Endothelial cell (in vitro differentiated cells): Measurements from ENCODE around the gene AUTS2. TPM values are rescaled to one million over a fixed set of nuclear protein-coding genes. Genes with fewer than 3 reads are reported as not detected.

Experiments
- DNase-seq: peaks from one replicate; pipeline ENCODE4 v3.0.0; 2021; ENCODE audit warnings: low spot score
- H3K27ac Mint-ChIP-seq: one replicate; pipeline ENCODE4 v1.8.0; 2021; ENCODE audit warnings: mixed read lengths, inconsistent platforms; ENCODE audit not compliant: unreplicated experiment
- H3K27me3 Mint-ChIP-seq: one replicate; pipeline ENCODE4 v1.8.0; 2021; ENCODE audit warnings: mild to moderate bottlenecking, moderate library complexity, mixed read lengths, inconsistent platforms; ENCODE audit not compliant: unreplicated experiment
- H3K36me3 Mint-ChIP-seq: one replicate; pipeline ENCODE4 v1.8.0; 2021; ENCODE audit warnings: mild to moderate bottlenecking, low read depth, mixed read lengths, inconsistent platforms; ENCODE audit not compliant: unreplicated experiment
- H3K4me1 Mint-ChIP-seq: one replicate; pipeline ENCODE4 v1.8.0; 2021; ENCODE audit warnings: mild to moderate bottlenecking, mixed read lengths, inconsistent platforms; ENCODE audit not compliant: unreplicated experiment
- H3K4me3 Mint-ChIP-seq: one replicate; pipeline ENCODE4 v1.8.0; 2021; ENCODE audit warnings: mild to moderate bottlenecking, mixed read lengths, inconsistent platforms; ENCODE audit not compliant: unreplicated experiment
- H3K9me3 Mint-ChIP-seq: one replicate; pipeline ENCODE4 v1.8.0; 2021; ENCODE audit warnings: mixed read lengths, inconsistent platforms; ENCODE audit not compliant: unreplicated experiment
- total RNA-seq: library from RNA; stranded (reverse); fragmentation: NEBNext Ultra II Directional; extraction: Animal tissue kit (Norgen Biotek cat#: 25700); gene quantifications from one replicate; pipeline ENCODE4 v1.2.1, GENCODE V29; 2021; ENCODE audit not compliant: unreplicated experiment
- TF ChIP-seq, protein P1 (sequence below): fragments of 200-600 bp; sonication (generic); IDR thresholded peaks from one replicate; pipeline ENCODE4 v1.5.0; 2021; ENCODE audit warnings: antibody characterized with exemption; ENCODE audit not compliant: unreplicated experiment

AUTS2 gene
- total RNA-seq, 1 donor from 2014 or later, result 103 TPM

DNA sequence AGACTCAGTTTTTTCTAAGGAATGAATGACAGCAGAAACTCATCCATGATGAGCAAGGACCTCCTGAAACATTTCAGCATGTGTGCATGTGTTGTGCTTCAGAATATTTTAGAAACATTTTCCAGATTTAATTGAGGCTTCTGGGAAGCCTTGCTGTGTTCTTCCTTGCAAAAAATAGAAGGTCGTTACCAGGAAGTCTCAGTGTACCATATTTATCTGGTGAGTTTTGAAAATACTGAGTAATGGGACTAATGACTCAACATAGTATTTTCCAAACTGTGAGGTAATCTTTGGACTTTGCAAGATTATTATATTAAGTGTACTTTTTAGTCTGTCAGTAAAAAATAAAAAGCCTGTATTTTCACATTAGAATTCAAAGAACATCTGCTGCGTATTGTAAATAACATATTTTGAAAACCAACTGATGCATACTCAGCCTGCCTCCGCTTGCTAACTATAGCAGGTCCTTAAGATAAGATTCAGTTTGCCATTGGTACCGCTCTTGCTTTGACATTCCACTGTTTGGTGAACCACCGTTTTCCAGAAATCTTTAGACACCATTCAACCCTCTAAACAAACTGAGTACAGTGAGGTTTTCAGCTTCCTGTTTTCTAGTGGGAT, 794.1 kb downstream of the AUTS2 start:
- TF ChIP-seq, protein P1, sequence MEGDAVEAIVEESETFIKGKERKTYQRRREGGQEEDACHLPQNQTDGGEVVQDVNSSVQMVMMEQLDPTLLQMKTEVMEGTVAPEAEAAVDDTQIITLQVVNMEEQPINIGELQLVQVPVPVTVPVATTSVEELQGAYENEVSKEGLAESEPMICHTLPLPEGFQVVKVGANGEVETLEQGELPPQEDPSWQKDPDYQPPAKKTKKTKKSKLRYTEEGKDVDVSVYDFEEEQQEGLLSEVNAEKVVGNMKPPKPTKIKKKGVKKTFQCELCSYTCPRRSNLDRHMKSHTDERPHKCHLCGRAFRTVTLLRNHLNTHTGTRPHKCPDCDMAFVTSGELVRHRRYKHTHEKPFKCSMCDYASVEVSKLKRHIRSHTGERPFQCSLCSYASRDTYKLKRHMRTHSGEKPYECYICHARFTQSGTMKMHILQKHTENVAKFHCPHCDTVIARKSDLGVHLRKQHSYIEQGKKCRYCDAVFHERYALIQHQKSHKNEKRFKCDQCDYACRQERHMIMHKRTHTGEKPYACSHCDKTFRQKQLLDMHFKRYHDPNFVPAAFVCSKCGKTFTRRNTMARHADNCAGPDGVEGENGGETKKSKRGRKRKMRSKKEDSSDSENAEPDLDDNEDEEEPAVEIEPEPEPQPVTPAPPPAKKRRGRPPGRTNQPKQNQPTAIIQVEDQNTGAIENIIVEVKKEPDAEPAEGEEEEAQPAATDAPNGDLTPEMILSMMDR, result no peak
- H3K9me3 Mint-ChIP-seq, result no peaks in the 10 kb centered on the region
- H3K27me3 Mint-ChIP-seq, result peaks cover 3% of the 10 kb centered on the region
- H3K27ac Mint-ChIP-seq, result no peak overlapping the region
- H3K36me3 Mint-ChIP-seq, result no peaks in the 10 kb centered on the region
- H3K4me3 Mint-ChIP-seq, result no peak overlapping the region
- no peak for DNase-seq
- peaks cover 11% of the 10 kb centered on the region for H3K4me1 Mint-ChIP-seq

DNA sequence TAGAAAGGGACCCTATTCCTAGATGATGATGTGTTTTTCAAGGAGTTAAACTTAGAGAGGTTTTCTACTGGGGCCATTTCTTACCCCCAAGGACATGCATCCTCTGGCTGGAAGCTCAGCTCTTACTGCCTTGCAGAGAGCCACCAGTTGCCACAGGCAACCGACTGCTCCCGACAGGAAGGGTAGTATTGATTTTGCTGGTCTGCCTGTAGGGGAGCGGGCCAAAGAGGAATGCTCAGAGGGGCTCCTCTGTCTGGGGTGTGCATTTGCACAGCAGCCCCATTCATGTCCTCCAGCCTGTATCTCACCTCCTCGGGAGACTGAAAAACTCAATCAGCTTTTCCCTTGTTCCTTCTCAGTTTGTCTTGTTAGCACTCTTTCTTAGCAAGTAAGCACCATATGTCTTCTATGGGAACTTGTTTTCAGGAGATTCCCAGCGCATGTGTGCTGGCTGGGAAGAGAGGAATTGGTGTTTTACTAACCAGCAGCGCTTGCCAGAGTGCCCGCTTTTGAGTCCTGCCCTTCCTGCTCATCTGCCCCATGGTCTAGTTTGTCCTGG, 794.7 kb downstream of the AUTS2 start:
- Mint-ChIP-seq H3K9me3 (no peaks in the 10 kb centered on the region), H3K27me3 (peaks cover 3% of the 10 kb centered on the region), H3K27ac (no peak overlapping the region), H3K4me3 (no peak overlapping the region), H3K4me1 (peaks cover 11% of the 10 kb centered on the region), H3K36me3 (no peaks in the 10 kb centered on the region)
- TF ChIP-seq, protein P1, result no peak
- DNase-seq, result no peak

DNA sequence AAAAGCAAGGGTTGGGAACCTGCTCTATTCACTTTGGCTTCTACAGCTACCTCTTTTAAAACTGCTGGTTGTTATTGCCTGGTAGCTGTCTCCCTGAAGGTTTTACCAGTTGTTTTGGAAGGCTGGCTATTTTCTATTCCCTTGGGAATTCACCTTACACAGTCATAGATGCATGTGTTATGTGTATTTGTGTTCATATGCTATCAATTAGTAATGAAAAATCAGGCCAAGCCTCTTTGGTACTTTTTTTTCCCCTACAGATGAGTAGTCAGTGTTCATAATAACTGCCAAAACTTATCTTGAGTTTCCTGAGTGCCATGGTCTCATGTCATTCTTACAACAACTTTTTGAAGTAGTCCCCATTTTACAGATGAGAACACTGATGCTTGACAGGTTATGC, 795.7 kb downstream of the AUTS2 start:
- Mint-ChIP-seq H3K9me3 (no peaks in the 10 kb centered on the region), H3K27me3 (peaks cover 3% of the 10 kb centered on the region), H3K4me1 (peaks cover 11% of the 10 kb centered on the region), H3K36me3 (no peaks in the 10 kb centered on the region), H3K27ac (no peak overlapping the region), H3K4me3 (no peak overlapping the region)
- TF ChIP-seq, protein P1, result no peak
- no peak for DNase-seq

DNA sequence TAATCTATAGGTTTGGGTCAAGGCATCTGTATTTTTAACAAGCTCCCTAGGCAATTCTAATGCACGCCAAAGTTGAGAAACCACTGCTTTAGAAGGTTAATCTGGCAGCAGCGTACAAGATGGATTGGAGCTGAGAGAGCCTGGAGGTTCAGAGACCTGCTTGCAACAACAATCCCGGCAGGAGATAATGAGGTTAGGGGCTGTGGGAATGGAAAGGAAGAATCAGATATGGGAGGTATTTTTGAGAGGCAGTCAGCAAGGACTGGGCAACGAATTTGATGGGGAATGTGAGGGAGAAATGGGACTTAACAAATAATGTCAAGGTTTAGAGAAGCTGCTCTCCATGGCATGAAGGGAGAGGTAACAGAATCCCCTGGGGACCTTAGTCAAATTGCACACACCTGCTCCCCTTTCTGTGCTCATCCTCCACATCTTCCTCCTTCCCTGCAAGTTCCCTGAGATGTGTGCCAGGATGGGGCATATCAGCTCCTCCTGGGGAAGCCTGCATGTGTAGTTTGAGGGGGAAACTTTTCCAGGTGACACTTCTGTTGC, 802.6 kb downstream of the AUTS2 start:
- Mint-ChIP-seq H3K36me3 (no peaks in the 10 kb centered on the region), H3K4me1 (peaks cover 5% of the 10 kb centered on the region), H3K27me3 (peaks cover 9% of the 10 kb centered on the region), H3K27ac (no peak overlapping the region), H3K4me3 (no peak overlapping the region), H3K9me3 (no peaks in the 10 kb centered on the region)
- DNase-seq, result no peak
- TF ChIP-seq, protein P1, result no peak

DNA sequence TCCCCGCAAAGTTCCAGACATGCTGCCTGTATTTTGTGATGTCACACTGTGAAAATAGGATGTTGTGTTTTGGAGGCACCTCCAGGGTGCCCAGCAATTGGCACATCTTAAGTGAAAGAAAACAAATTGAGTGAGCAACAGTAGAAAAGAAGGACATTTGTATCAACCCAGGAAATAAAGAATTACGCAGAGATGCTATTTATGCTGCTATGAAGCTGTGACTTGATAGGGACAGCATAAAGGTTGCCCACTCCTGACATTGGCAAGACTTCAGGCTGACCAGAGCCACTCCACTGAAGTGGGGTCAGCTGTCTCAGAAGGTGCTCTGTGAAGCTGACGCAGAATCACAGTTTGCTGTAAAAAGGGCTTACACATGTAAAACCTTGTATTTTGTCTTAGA, 803.8 kb downstream of the AUTS2 start:
- H3K27ac Mint-ChIP-seq, result no peak overlapping the region
- no peak for DNase-seq
- no peaks in the 10 kb centered on the region for H3K9me3 Mint-ChIP-seq
- peaks cover 5% of the 10 kb centered on the region for H3K4me1 Mint-ChIP-seq
- peaks cover 9% of the 10 kb centered on the region for H3K27me3 Mint-ChIP-seq
- H3K36me3 Mint-ChIP-seq, result no peaks in the 10 kb centered on the region
- H3K4me3 Mint-ChIP-seq, result no peak overlapping the region
- TF ChIP-seq, protein P1, result no peak
